ENCODE data around the gene MYH6. TPM values are rescaled to one million over a fixed set of nuclear protein-coding genes. Genes with fewer than 3 reads are reported as not detected.
"Not testable (repeated sequence)": the region's sequence is repeated elsewhere in the genome, so short reads cannot be mapped to it uniquely, and the experiment has no call there.

Gene MYH6
- total and polyA plus RNA-seq, 4 donors: 0.67 to 11.5 TPM; not detected in 2

GRCh38 chr14:23403139-23403438 is 5.0 kb downstream of the MYH6 start:
- ATAC-seq (ENCODE audit: low FRiP score): no peak
- Histone ChIP-seq H3K9me3 (ENCODE audit: control insufficient read depth, low read length) (no peaks in the 10 kb centered on the region), H3K4me1 (ENCODE audit: control insufficient read depth in 1 of 2, insufficient read depth in 2 of 2, low read length in 2 of 2) (no peaks in the 10 kb centered on the region), H3K27ac (ENCODE audit: low read depth in 1 of 2, low read length in 2 of 2) (no peak overlapping the region), H3K27me3 (ENCODE audit: control insufficient read depth in 1 of 2, insufficient read depth in 2 of 2, low read length in 1 of 2) (no peaks in the 10 kb centered on the region), H3K4me3 (ENCODE audit: low read length in 2 of 2) (no peak overlapping the region), H3K36me3 (ENCODE audit: control insufficient read depth in 1 of 2, insufficient read depth in 2 of 2, low read length in 1 of 2) (no peaks in the 10 kb centered on the region)
- intact Hi-C loops (cut with DNase I): no loop called here
- WGBS, 2 donors: 63 to 70% methylated on average over 7 of the region's 7 CpGs
- no peak for DNase-seq

DNA sequence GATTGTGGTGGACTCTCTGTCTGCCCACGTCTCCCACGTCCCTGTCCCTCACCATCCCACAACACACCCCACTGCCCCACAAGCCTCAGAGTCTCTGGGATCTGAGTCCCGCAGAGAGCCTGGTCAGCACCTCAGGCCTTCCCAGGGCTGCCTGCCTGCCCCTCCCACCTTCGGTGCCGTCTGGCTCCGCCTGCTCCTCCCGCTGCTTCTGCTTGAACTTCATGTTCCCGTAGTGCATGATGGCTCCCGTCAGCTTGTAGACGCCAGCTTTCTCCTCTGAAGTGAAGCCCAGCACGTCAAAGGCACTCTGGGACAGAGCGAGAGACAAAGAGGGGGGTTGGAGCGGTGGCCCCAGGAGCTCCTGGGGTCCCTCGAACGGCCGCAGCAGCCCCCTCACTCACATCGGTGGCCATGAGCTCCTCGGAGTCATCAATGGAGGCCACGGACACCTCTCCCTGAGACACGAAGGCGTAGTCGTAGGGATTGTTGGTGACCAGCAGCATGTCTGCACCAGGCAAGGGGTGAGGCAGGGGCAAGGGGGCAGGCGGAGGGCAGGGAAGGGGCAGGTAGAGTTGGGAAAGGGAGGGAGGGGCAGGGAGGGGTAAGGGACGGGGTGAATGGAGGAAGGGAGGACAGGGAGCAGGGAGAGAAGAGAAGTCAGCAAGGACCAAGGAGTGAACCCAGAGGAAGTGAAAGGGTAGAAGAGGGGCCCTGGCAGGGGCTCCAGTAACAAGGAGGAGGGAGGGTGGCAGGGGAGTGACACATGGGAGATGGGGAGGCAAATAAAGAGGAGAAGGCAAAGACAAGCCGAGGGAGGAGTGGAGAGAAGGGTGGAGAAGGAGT is 5.6 kb downstream of the MYH6 start:
- intact Hi-C loops (cut with DNase I): no loop called here
- Histone ChIP-seq H3K27me3 (ENCODE audit: control insufficient read depth in 1 of 2, insufficient read depth in 2 of 2, low read length in 1 of 2) (no peaks in the 10 kb centered on the region), H3K27ac (ENCODE audit: low read depth in 1 of 2, low read length in 2 of 2) (no peak overlapping the region), H3K4me3 (ENCODE audit: low read length in 2 of 2) (no peak overlapping the region), H3K36me3 (ENCODE audit: control insufficient read depth in 1 of 2, insufficient read depth in 2 of 2, low read length in 1 of 2) (no peaks in the 10 kb centered on the region), H3K9me3 (ENCODE audit: control insufficient read depth, low read length) (no peaks in the 10 kb centered on the region), H3K4me1 (ENCODE audit: control insufficient read depth in 1 of 2, insufficient read depth in 2 of 2, low read length in 2 of 2) (no peaks in the 10 kb centered on the region)
- 58% methylated on average over 25 of the region's 25 CpGs for WGBS, 2 donors
- ATAC-seq (ENCODE audit: low FRiP score) (no peak), DNase-seq (no peak)

DNA sequence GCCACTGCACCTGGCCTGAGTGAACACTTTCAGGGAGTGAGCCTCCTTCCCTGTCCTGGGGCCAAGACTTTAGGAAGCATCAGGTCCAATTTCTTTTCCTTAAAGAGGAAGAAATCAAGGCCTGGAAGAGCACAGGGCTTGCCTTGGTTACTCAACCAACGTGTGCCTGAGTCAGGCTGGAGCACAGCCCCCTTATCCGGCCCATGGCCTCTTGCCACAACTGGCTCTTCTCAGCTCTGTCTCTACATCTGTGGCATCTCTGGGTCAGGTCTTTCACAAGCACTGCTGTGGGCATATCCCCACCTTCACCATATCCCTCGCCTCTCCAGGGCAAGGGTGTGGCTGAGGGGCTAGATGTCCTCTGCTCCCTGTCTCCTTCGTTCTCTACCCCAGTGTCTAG is 6.8 kb downstream of the MYH6 start:
- Histone ChIP-seq H3K4me3 (ENCODE audit: low read length in 2 of 2) (no peak overlapping the region), H3K9me3 (ENCODE audit: control insufficient read depth, low read length) (no peaks in the 10 kb centered on the region), H3K36me3 (ENCODE audit: control insufficient read depth in 1 of 2, insufficient read depth in 2 of 2, low read length in 1 of 2) (no peaks in the 10 kb centered on the region), H3K27ac (ENCODE audit: low read depth in 1 of 2, low read length in 2 of 2) (no peak overlapping the region), H3K27me3 (ENCODE audit: control insufficient read depth in 1 of 2, insufficient read depth in 2 of 2, low read length in 1 of 2) (no peaks in the 10 kb centered on the region), H3K4me1 (ENCODE audit: control insufficient read depth in 1 of 2, insufficient read depth in 2 of 2, low read length in 2 of 2) (no peaks in the 10 kb centered on the region)
- 79% methylated on average over 4 of the region's 4 CpGs for WGBS, 2 donors
- ATAC-seq (ENCODE audit: low FRiP score) (no peak), DNase-seq (no peak)
- intact Hi-C loops (cut with DNase I): no loop called here

GRCh38 chr14:23400496-23401149 is 7.5 kb downstream of the MYH6 start:
- H3K4me3 ChIP-seq (ENCODE audit: low read length in 2 of 2); H3K4me1 ChIP-seq (ENCODE audit: control insufficient read depth in 1 of 2, insufficient read depth in 2 of 2, low read length in 2 of 2); DNase-seq; intact Hi-C loops (cut with DNase I); ATAC-seq (ENCODE audit: low FRiP score); H3K27me3 ChIP-seq (ENCODE audit: control insufficient read depth in 1 of 2, insufficient read depth in 2 of 2, low read length in 1 of 2); H3K36me3 ChIP-seq (ENCODE audit: control insufficient read depth in 1 of 2, insufficient read depth in 2 of 2, low read length in 1 of 2); H3K27ac ChIP-seq (ENCODE audit: low read depth in 1 of 2, low read length in 2 of 2); H3K9me3 ChIP-seq (ENCODE audit: control insufficient read depth, low read length): not testable (repeated sequence)
- 89 to 91% methylated on average over 16 of the region's 16 CpGs for WGBS, 2 donors

GRCh38 chr14:23399591-23399990 is 8.5 kb downstream of the MYH6 start:
- H3K9me3 ChIP-seq (ENCODE audit: control insufficient read depth, low read length): no peaks in the 10 kb centered on the region
- intact Hi-C loops (cut with DNase I): no loop called here
- H3K27ac ChIP-seq (ENCODE audit: low read depth in 1 of 2, low read length in 2 of 2): no peak overlapping the region
- ATAC-seq (ENCODE audit: low FRiP score) (no peak), DNase-seq (no peak)
- no peaks in the 10 kb centered on the region for H3K36me3 ChIP-seq (ENCODE audit: control insufficient read depth in 1 of 2, insufficient read depth in 2 of 2, low read length in 1 of 2)
- no peak overlapping the region for H3K4me3 ChIP-seq (ENCODE audit: low read length in 2 of 2)
- H3K27me3 ChIP-seq (ENCODE audit: control insufficient read depth in 1 of 2, insufficient read depth in 2 of 2, low read length in 1 of 2): no peaks in the 10 kb centered on the region
- no peaks in the 10 kb centered on the region for H3K4me1 ChIP-seq (ENCODE audit: control insufficient read depth in 1 of 2, insufficient read depth in 2 of 2, low read length in 2 of 2)
- WGBS, 2 donors: 73 to 74% methylated on average over 6 of the region's 6 CpGs

GRCh38 chr14:23399136-23399535 is 8.9 kb downstream of the MYH6 start:
- H3K27ac ChIP-seq (ENCODE audit: low read depth in 1 of 2, low read length in 2 of 2): no peak overlapping the region
- H3K4me1 ChIP-seq (ENCODE audit: control insufficient read depth in 1 of 2, insufficient read depth in 2 of 2, low read length in 2 of 2): no peaks in the 10 kb centered on the region
- no peak overlapping the region for H3K4me3 ChIP-seq (ENCODE audit: low read length in 2 of 2)
- intact Hi-C loops (cut with DNase I): no loop called here
- 88 to 92% methylated on average over 3 of the region's 3 CpGs for WGBS, 2 donors
- ATAC-seq (ENCODE audit: low FRiP score) (no peak), DNase-seq (no peak)
- no peaks in the 10 kb centered on the region for H3K9me3 ChIP-seq (ENCODE audit: control insufficient read depth, low read length)
- no peaks in the 10 kb centered on the region for H3K27me3 ChIP-seq (ENCODE audit: control insufficient read depth in 1 of 2, insufficient read depth in 2 of 2, low read length in 1 of 2)
- H3K36me3 ChIP-seq (ENCODE audit: control insufficient read depth in 1 of 2, insufficient read depth in 2 of 2, low read length in 1 of 2): no peaks in the 10 kb centered on the region

GRCh38 chr14:23398348-23398747 is 9.7 kb downstream of the MYH6 start:
- no peaks in the 10 kb centered on the region for H3K36me3 ChIP-seq (ENCODE audit: control insufficient read depth in 1 of 2, insufficient read depth in 2 of 2, low read length in 1 of 2)
- intact Hi-C loops (cut with DNase I): no loop called here

DNA sequence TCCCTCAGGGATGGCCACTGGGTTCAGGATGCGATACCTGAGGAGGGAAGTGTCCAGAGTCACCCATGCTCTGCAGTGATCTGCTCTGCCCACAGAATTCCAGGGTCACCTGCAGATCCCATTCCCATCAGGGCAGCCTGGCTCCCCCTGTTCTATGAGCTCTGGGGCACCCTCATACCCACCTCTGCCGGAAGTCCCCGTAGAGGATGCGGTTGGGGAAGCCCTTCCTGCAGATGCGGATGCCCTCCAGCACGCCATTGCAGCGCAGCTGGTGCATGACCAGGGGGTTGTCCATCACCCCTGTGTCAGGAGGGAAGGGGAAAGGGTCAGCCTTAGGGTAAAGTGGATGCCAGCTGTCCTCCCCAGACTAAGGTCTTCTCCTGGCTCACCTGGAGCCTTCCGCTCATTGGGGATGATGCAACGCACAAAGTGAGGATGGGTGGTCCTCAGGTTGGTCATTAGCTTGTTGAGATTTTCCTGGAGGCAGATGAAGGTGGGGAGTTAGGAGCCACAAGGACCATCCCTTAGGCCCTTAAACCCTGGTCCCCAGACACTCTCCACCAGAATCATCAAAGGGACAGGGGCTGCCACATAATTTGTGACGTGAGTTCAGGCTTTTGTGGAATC is 11.2 kb downstream of the MYH6 start:
- no peaks in the 10 kb centered on the region for H3K27me3 ChIP-seq (ENCODE audit: control insufficient read depth in 1 of 2, insufficient read depth in 2 of 2, low read length in 1 of 2)
- no peak overlapping the region for H3K27ac ChIP-seq (ENCODE audit: low read depth in 1 of 2, low read length in 2 of 2)
- DNase-seq: no peak
- 94 to 95% methylated on average over 10 of the region's 10 CpGs for WGBS, 2 donors
- H3K36me3 ChIP-seq (ENCODE audit: control insufficient read depth in 1 of 2, insufficient read depth in 2 of 2, low read length in 1 of 2): no peaks in the 10 kb centered on the region
- no peaks in the 10 kb centered on the region for H3K9me3 ChIP-seq (ENCODE audit: control insufficient read depth, low read length)
- no peak overlapping the region for H3K4me3 ChIP-seq (ENCODE audit: low read length in 2 of 2)
- no peaks in the 10 kb centered on the region for H3K4me1 ChIP-seq (ENCODE audit: control insufficient read depth in 1 of 2, insufficient read depth in 2 of 2, low read length in 2 of 2)
- ATAC-seq (ENCODE audit: low FRiP score): no peak
- intact Hi-C loops (cut with DNase I): no loop called here

More at GRCh38 chr14:23398348-23398747, 9.7 kb downstream of the MYH6 start:
- WGBS, 2 donors: 82 to 83% methylated on average over 4 of the region's 4 CpGs
- Histone ChIP-seq H3K27me3 (ENCODE audit: control insufficient read depth in 1 of 2, insufficient read depth in 2 of 2, low read length in 1 of 2) (no peaks in the 10 kb centered on the region), H3K27ac (ENCODE audit: low read depth in 1 of 2, low read length in 2 of 2) (no peak overlapping the region), H3K4me1 (ENCODE audit: control insufficient read depth in 1 of 2, insufficient read depth in 2 of 2, low read length in 2 of 2) (no peaks in the 10 kb centered on the region), H3K4me3 (ENCODE audit: low read length in 2 of 2) (no peak overlapping the region), H3K9me3 (ENCODE audit: control insufficient read depth, low read length) (no peaks in the 10 kb centered on the region)
- no peak for ATAC-seq (ENCODE audit: low FRiP score)
- DNase-seq: no peak

GRCh38 chr14:23396126-23396525 is 11.9 kb downstream of the MYH6 start:
- Histone ChIP-seq H3K27ac (ENCODE audit: low read depth in 1 of 2, low read length in 2 of 2) (no peak overlapping the region), H3K4me1 (ENCODE audit: control insufficient read depth in 1 of 2, insufficient read depth in 2 of 2, low read length in 2 of 2) (no peaks in the 10 kb centered on the region), H3K36me3 (ENCODE audit: control insufficient read depth in 1 of 2, insufficient read depth in 2 of 2, low read length in 1 of 2) (no peaks in the 10 kb centered on the region), H3K4me3 (ENCODE audit: low read length in 2 of 2) (no peak overlapping the region), H3K9me3 (ENCODE audit: control insufficient read depth, low read length) (no peaks in the 10 kb centered on the region), H3K27me3 (ENCODE audit: control insufficient read depth in 1 of 2, insufficient read depth in 2 of 2, low read length in 1 of 2) (no peaks in the 10 kb centered on the region)
- DNase-seq (no peak), ATAC-seq (ENCODE audit: low FRiP score) (no peak)
- WGBS, 2 donors: 84 to 93% methylated on average over 10 of the region's 10 CpGs
- intact Hi-C loops (cut with DNase I): no loop called here

Data from aorta (tissue), 5 donors.